C4-2B (cell line): ENCODE results near the gene TMEM184A.

ENCODE experiments used
- H3K27ac ChIP-seq: fragments of 450-650 bp; 2 replicates; pipeline ENCODE4 v1.5.1; 2017
- CTCF ChIP-seq: fragments of 450-650 bp; conservative IDR thresholded peaks from 2 replicates; pipeline ENCODE4 v1.5.1; 2017; ENCODE audit warnings: mild to moderate bottlenecking
- ZFX ChIP-seq: fragments of 450-650 bp; IDR thresholded peaks from 2 replicates; pipeline ENCODE4 v1.6.1; 2017

The TMEM184A gene

GRCh38 chr7:1555813-1556543 is at the start of gene TMEM184A:
Gene TMEM184A, minus strand, starts transcription at chr7:1556205. Its CDS starts 721 bp downstream, at chr7:1555484.
- TF ChIP-seq ZFX (peak; percentile 84; the same call in 1 of the 2 replicates), CTCF (peak; percentile 91)
- peak within 1 kb of the TSS; percentile 95 for H3K27ac ChIP-seq

- TF ChIP-seq ZFX (no peak), CTCF (no peak)
- no peak overlapping the region for H3K27ac ChIP-seq
These were observed 48.4 kb upstream of the TMEM184A start for GRCh38 chr7:1604383-1604782.

GRCh38 chr7:1603346-1604225 is 47.6 kb upstream of the TMEM184A start:
- no peak overlapping the region for H3K27ac ChIP-seq
- TF ChIP-seq ZFX (no peak), CTCF (no peak)

GRCh38 chr7:1602386-1602785 is 46.4 kb upstream of the TMEM184A start:
- TF ChIP-seq ZFX (no peak), CTCF (no peak)
- no peak overlapping the region for H3K27ac ChIP-seq

GRCh38 chr7:1601956-1602355 is 46.0 kb upstream of the TMEM184A start:
- no peak overlapping the region for H3K27ac ChIP-seq
- TF ChIP-seq ZFX (no peak), CTCF (no peak)

GRCh38 chr7:1599640-1600395 is 43.8 kb upstream of the TMEM184A start:
- TF ChIP-seq ZFX (no peak), CTCF (no peak)
- H3K27ac ChIP-seq, result no peak overlapping the region
